Endodermal cell (in vitro differentiated cells): ENCODE data around the gene MASP1. TPM values are rescaled to one million over a fixed set of nuclear protein-coding genes. Genes with fewer than 3 reads are reported as not detected.
A peak's percentile ranks its signal among the peaks of the same experiment; 100 is the strongest.

ENCODE experiments used
- DNase-seq: peaks from one replicate; pipeline ENCODE4 v3.0.0-alpha.2; 2017
- H3K27ac ChIP-seq: 2 replicates; pipeline ENCODE4 v1.5.1; 2013; ENCODE audit warnings: mild to moderate bottlenecking, low read depth, low read length, moderate library complexity
- H3K27me3 ChIP-seq: 2 replicates; pipeline ENCODE4 v1.6.1; 2013; ENCODE audit warnings: mild to moderate bottlenecking, low read length, moderate library complexity; ENCODE audit not compliant: insufficient read depth, control insufficient read depth, poor library complexity, severe bottlenecking
- H3K36me3 ChIP-seq: 2 replicates; pipeline ENCODE4 v1.7.0; 2013; ENCODE audit warnings: mild to moderate bottlenecking, low read length, moderate library complexity; ENCODE audit not compliant: control insufficient read depth, insufficient read depth
- H3K4me1 ChIP-seq: one replicate; pipeline ENCODE4 v1.7.0; 2013; ENCODE audit warnings: low read length; ENCODE audit not compliant: control insufficient read depth, insufficient read depth
- H3K4me3 ChIP-seq: 2 replicates; pipeline ENCODE4 v1.5.1; 2013; ENCODE audit warnings: mild to moderate bottlenecking, low read length, moderate library complexity
- H3K9ac ChIP-seq: 2 replicates; pipeline ENCODE4 v1.6.1; 2013; ENCODE audit warnings: mild to moderate bottlenecking, low read length, moderate library complexity; ENCODE audit not compliant: poor library complexity, severe bottlenecking; ENCODE audit errors: extremely low read depth
- H3K9me3 ChIP-seq: 2 replicates; pipeline ENCODE4 v1.6.1; 2013; ENCODE audit warnings: mild to moderate bottlenecking, low read length, moderate library complexity; ENCODE audit not compliant: control insufficient read depth
- H3K27ac Mint-ChIP-seq: 2 replicates; pipeline ENCODE4 v1.8.0; 2020; ENCODE audit warnings: mixed read lengths
- H3K27me3 Mint-ChIP-seq: 2 replicates; pipeline ENCODE4 v1.8.0; 2021; ENCODE audit warnings: mild to moderate bottlenecking, mixed read lengths; ENCODE audit not compliant: insufficient read depth
- H3K36me3 Mint-ChIP-seq: 2 replicates; pipeline ENCODE4 v1.8.0; 2020; ENCODE audit warnings: low read depth, mixed read lengths
- H3K4me1 Mint-ChIP-seq: 2 replicates; pipeline ENCODE4 v1.8.0; 2020; ENCODE audit warnings: mixed read lengths
- H3K4me3 Mint-ChIP-seq: 2 replicates; pipeline ENCODE4 v1.8.0; 2020; ENCODE audit warnings: mild to moderate bottlenecking, moderate library complexity, mixed read lengths
- H3K9me3 Mint-ChIP-seq: 2 replicates; pipeline ENCODE4 v1.8.0; 2020; ENCODE audit warnings: mild to moderate bottlenecking, mixed read lengths
- CTCF ChIP-seq: fragments of 200-600 bp; sonication (generic); conservative IDR thresholded peaks from 2 replicates; pipeline ENCODE4 v1.5.0; 2021; ENCODE audit warnings: antibody characterized with exemption, mild to moderate bottlenecking
- WGBS, 2 experiments: methylation state at CpG; one replicate each; pipeline versions ENCODE4 v1.1.5 to v1.1.7; 2013; ENCODE audit warnings: missing lambda C conversion rate in 2 of 2, mixed read lengths in 1 of 2; ENCODE audit not compliant: insufficient coverage in 1 of 2, insufficient read length in 1 of 2; 5-methylcytosine and 5-hydroxymethylcytosine counted together
- total RNA-seq, 2 donors: library from RNA; stranded (reverse); fragmentation: NEBNext Ultra II Directional in 1 of 2; extraction: Animal tissue kit (Norgen Biotek cat#: 25700) in 1 of 2; gene quantifications; 2 replicates in 1 of 2; 3 replicates in 1 of 2; pipeline ENCODE4 v1.2.1, GENCODE V29; 2021

MASP1 gene
- total RNA-seq, 2 donors from 2014 or later = 0.09 to 0.57 TPM

- 87 to 95% methylated on average over 3 of the region's 3 CpGs for WGBS, 2 experiments
- no peak overlapping the region for H3K27ac Mint-ChIP-seq
These were observed 79.9 kb downstream of the MASP1 start for GRCh38 chr3:187211532-187212195.

GRCh38 chr3:187210545-187211327, 80.8 kb downstream of the MASP1 start:
- no peak overlapping the region for H3K27ac ChIP-seq
- H3K9ac ChIP-seq = no peak overlapping the region
- H3K9me3 ChIP-seq = peaks cover 37% of the 10 kb centered on the region
- WGBS, 2 experiments = 33 to 50% methylated on average over 2 to 5 of the region's 6 CpGs
- TF ChIP-seq CTCF = no peak
- H3K27me3 ChIP-seq = no peaks in the 10 kb centered on the region
- no peak overlapping the region for H3K4me3 Mint-ChIP-seq
- H3K9me3 Mint-ChIP-seq = peaks cover 27% of the 10 kb centered on the region
- peak; percentile 54 for DNase-seq
- H3K27me3 Mint-ChIP-seq = peaks cover 2% of the 10 kb centered on the region
- H3K27ac Mint-ChIP-seq = peak overlapping the region; percentile 48
- peaks cover 27% of the 10 kb centered on the region for H3K4me1 Mint-ChIP-seq
- no peaks in the 10 kb centered on the region for H3K36me3 ChIP-seq
- H3K4me1 ChIP-seq = peaks cover 9% of the 10 kb centered on the region
- peaks cover 2% of the 10 kb centered on the region for H3K36me3 Mint-ChIP-seq
- peak overlapping the region; percentile 5 for H3K4me3 ChIP-seq

More at GRCh38 chr3:187211532-187212195, 79.9 kb downstream of the MASP1 start:
- TF ChIP-seq CTCF = no peak
- Histone ChIP-seq H3K4me3 (no peak overlapping the region), H3K4me1 (peaks cover 9% of the 10 kb centered on the region), H3K36me3 (no peaks in the 10 kb centered on the region), H3K9ac (no peak overlapping the region), H3K27ac (no peak overlapping the region), H3K27me3 (no peaks in the 10 kb centered on the region), H3K9me3 (peaks cover 28% of the 10 kb centered on the region)
- H3K27me3 Mint-ChIP-seq = peaks cover 2% of the 10 kb centered on the region
- H3K4me1 Mint-ChIP-seq = peaks cover 27% of the 10 kb centered on the region
- peaks cover 18% of the 10 kb centered on the region for H3K9me3 Mint-ChIP-seq
- no peak for DNase-seq
- H3K36me3 Mint-ChIP-seq = peaks cover 2% of the 10 kb centered on the region
- no peak overlapping the region for H3K4me3 Mint-ChIP-seq

GRCh38 chr3:187210091-187210490, 81.4 kb downstream of the MASP1 start:
- Mint-ChIP-seq H3K4me1 (peaks cover 27% of the 10 kb centered on the region), H3K9me3 (peaks cover 30% of the 10 kb centered on the region), H3K27me3 (peaks cover 2% of the 10 kb centered on the region), H3K27ac (peak overlapping the region; percentile 48), H3K36me3 (peaks cover 2% of the 10 kb centered on the region), H3K4me3 (no peak overlapping the region)
- Histone ChIP-seq H3K36me3 (no peaks in the 10 kb centered on the region), H3K4me1 (peaks cover 9% of the 10 kb centered on the region), H3K27ac (no peak overlapping the region), H3K9ac (no peak overlapping the region), H3K4me3 (peak overlapping the region; percentile 5), H3K27me3 (no peaks in the 10 kb centered on the region), H3K9me3 (peaks cover 44% of the 10 kb centered on the region)
- no peak for DNase-seq
- 78 to 96% methylated on average over 1 of the region's 1 CpG for WGBS, 2 experiments
- TF ChIP-seq CTCF = no peak
